ENCODE results near the gene LTK. TPM values are rescaled to one million over a fixed set of nuclear protein-coding genes. Genes with fewer than 3 reads are reported as not detected.
A peak's percentile ranks its signal among the peaks of the same experiment; 100 is the strongest.

Gene LTK
- total and polyA plus RNA-seq, 10 donors, result 0.93 to 7.0 (median 4.5) TPM

GRCh38 chr15:41561104-41561776 is 47.6 kb upstream of the LTK start:
- Histone ChIP-seq H3K27me3 (replicated peaks in 1 of 7) (peaks cover 0 to 39% (median 7%) of the 10 kb centered on the region in 7 donors), H3K4me1 (peaks cover 26 to 94% (median 66%) of the 10 kb centered on the region in 6 donors), H3K9me3 (no peaks in the 10 kb centered on the region), H3K36me3 (peaks cover 0 to 5% (median 0%) of the 10 kb centered on the region in 6 donors), H3K27ac (peak overlapping the region in 5 of 8 donors; percentile 16 to 77 (median 68)), H3K4me3 (peak overlapping the region in 3 of 8 donors; percentile 58 to 80 (median 67))
- no peak for TF ChIP-seq POLR2AphosphoS5 (IDR thresholded peaks at IDR 0.05)
- TF ChIP-seq POLR2A (IDR thresholded peaks at IDR 0.05), result no peak
- TF ChIP-seq CTCF (IDR thresholded peaks at IDR 0.05 in 8 of 11, conservative IDR thresholded peaks at IDR 0.05 in 3 of 11), result no peak
- peak; percentile 74 for DNase-seq
- intact Hi-C loops (cut with DNase I; ENCODE audit: low total_unique reads), result no loop called here
- WGBS, 5 donors, result 76 to 92% (median 84%) methylated on average over 15 to 16 of the region's 16 CpGs

- Histone ChIP-seq H3K4me1 (peaks cover 26 to 94% (median 64%) of the 10 kb centered on the region in 6 donors), H3K4me3 (peak overlapping the region in 4 of 8 donors; percentile 58 to 80 (median 64)), H3K36me3 (peaks cover 0 to 5% (median 0%) of the 10 kb centered on the region in 6 donors), H3K27ac (peak overlapping the region in 3 of 8 donors; percentile 16 to 81 (median 77)), H3K9me3 (no peaks in the 10 kb centered on the region), H3K27me3 (replicated peaks in 1 of 7) (peaks cover 0 to 39% (median 7%) of the 10 kb centered on the region in 7 donors)
- DNase-seq, result no peak
- intact Hi-C loops (cut with DNase I; ENCODE audit: low total_unique reads), result no loop called here
- WGBS, 5 donors, result 23 to 52% (median 47%) methylated on average over 2 of the region's 2 CpGs
- TF ChIP-seq CTCF (IDR thresholded peaks at IDR 0.05 in 8 of 11, conservative IDR thresholded peaks at IDR 0.05 in 3 of 11) (no peak), POLR2AphosphoS5 (IDR thresholded peaks at IDR 0.05) (no peak), POLR2A (IDR thresholded peaks at IDR 0.05) (no peak)
These were observed 46.9 kb upstream of the LTK start for GRCh38 chr15:41560572-41560874.

GRCh38 chr15:41559239-41559782 is 45.7 kb upstream of the LTK start:
- H3K4me1 ChIP-seq, result peaks cover 19 to 92% (median 60%) of the 10 kb centered on the region in 6 donors

More at GRCh38 chr15:41559239-41559782, 45.7 kb upstream of the LTK start:
- H3K27me3 ChIP-seq (replicated peaks in 1 of 7), result peaks cover 0 to 39% (median 7%) of the 10 kb centered on the region in 7 donors
- H3K36me3 ChIP-seq, result peaks cover 0 to 5% (median 0%) of the 10 kb centered on the region in 6 donors
- WGBS, 5 donors, result 2 to 8% (median 2%) methylated on average over 13 to 60 of the region's 60 CpGs
- DNase-seq, result peak; percentile 70
- intact Hi-C loops (cut with DNase I; ENCODE audit: low total_unique reads), result no loop called here
- H3K27ac ChIP-seq, result peak overlapping the region in 7 of 8 donors; percentile 63 to 81 (median 77)
- H3K4me3 ChIP-seq, result peak overlapping the region; percentile 36 to 80 (median 55)
- TF ChIP-seq POLR2A (IDR thresholded peaks at IDR 0.05) (no peak), POLR2AphosphoS5 (IDR thresholded peaks at IDR 0.05) (peak in 1 of 3 donors; percentile 5), CTCF (IDR thresholded peaks at IDR 0.05 in 8 of 11, conservative IDR thresholded peaks at IDR 0.05 in 3 of 11) (no peak)
- no peaks in the 10 kb centered on the region for H3K9me3 ChIP-seq

Measured in spleen (tissue), 11 donors.